Breast epithelium (tissue), 4 donors: ENCODE results near the gene TNK2. TPM values are rescaled to one million over a fixed set of nuclear protein-coding genes. Genes with fewer than 3 reads are reported as not detected.

Experiments used
- DNase-seq, 2 donors: peaks; one replicate each; pipeline ENCODE4 v3.0.0-alpha.2; 2019; ENCODE audit warnings: low spot score in 2 of 2
- H3K27ac ChIP-seq, 2 donors: fragments of 200-600 bp; sonication (generic) in 1 of 2; one replicate each; pipeline ENCODE4 v1.5.1; 2016 to 2019; ENCODE audit warnings: mild to moderate bottlenecking in 1 of 2
- H3K27me3 ChIP-seq, 2 donors: fragments of 200-600 bp; sonication (generic) in 1 of 2; one replicate each; pipeline versions ENCODE4 v1.5.1 to v1.6.0; 2017 to 2019; ENCODE audit warnings: control low read depth in 1 of 2, mild to moderate bottlenecking in 1 of 2
- H3K36me3 ChIP-seq: fragments of 200-600 bp; one replicate; pipeline ENCODE4 v1.5.1; 2019
- H3K4me1 ChIP-seq, 2 donors: fragments of 200-600 bp; sonication (generic); one replicate each; pipeline ENCODE4 v1.5.1; 2016 to 2019; ENCODE audit warnings: control low read depth in 1 of 2
- H3K4me3 ChIP-seq, 3 donors: fragments of 200-600 bp; sonication (generic); 1 replicate in 2 of 3; 2 replicates in 1 of 3; pipeline ENCODE4 v1.5.1; 2016 to 2019; ENCODE audit warnings: mild to moderate bottlenecking in 3 of 3, moderate library complexity in 2 of 3
- H3K9me3 ChIP-seq, 2 donors: fragments of 200-600 bp; sonication (generic) in 1 of 2; one replicate each; pipeline ENCODE4 v1.5.1; 2016 to 2019; ENCODE audit warnings: control low read depth in 1 of 2
- POLR2A ChIP-seq: fragments of 450-650 bp; IDR thresholded peaks from one replicate; pipeline ENCODE4 v1.6.1; 2016; ENCODE audit warnings: antibody characterized with exemption, mild to moderate bottlenecking, moderate library complexity
- POLR2AphosphoS5 ChIP-seq, 3 donors: sonication (generic); formaldehyde crosslinking; IDR thresholded peaks; one replicate each; pipeline ENCODE4 v1.6.1; 2017; ENCODE audit warnings: antibody characterized with exemption in 3 of 3
- intact Hi-C: fragments of 100-400 bp; cut with DNase I; formaldehyde crosslinking; loops from one replicate; pipeline ENCODE4 v1.15.1; 2023; ENCODE audit warnings: low total_unique reads
- total RNA-seq, 3 donors: library from RNA; depleted of rRNA; stranded (reverse); fragments of >200 nt; gene quantifications; one replicate each; pipeline ENCODE4 v1.1.0, GENCODE V29; 2016
- TF ChIP-seq, protein P1 (sequence below), 3 donors: fragments of 450-650 bp; IDR thresholded peaks; one replicate each; pipeline ENCODE4 v1.5.1; 2016 to 2017; ENCODE audit warnings: antibody characterized with exemption in 3 of 3, mild to moderate bottlenecking in 3 of 3, moderate library complexity in 3 of 3

The TNK2 gene
- total RNA-seq, 3 donors from 2014 or later = 13.1 to 28.7 (median 24.9) TPM

DNA sequence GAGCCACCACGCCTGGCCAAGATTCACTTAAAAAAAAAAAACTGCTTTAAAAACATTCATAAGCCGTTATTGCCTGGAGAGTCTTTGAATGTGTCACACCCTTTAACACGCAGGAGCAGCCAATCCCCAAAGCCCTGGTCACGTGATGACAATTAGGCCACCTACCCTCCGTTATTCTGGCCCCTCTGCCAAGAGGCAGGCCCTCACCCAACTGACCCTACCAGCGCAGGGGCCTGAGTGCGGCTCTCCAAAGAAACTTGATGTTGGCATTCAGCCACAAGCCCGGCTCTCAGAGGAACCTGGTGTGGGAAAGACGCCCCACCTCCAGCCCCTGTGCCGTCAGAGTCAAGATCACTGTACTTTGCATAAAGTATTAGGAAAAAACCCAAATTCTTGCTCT lies 85.1 kb downstream of the TNK2 start:
- no peak overlapping the region for H3K27ac ChIP-seq

GRCh38 chr3:195822131-195822696 lies 86.1 kb downstream of the TNK2 start:
- TF ChIP-seq POLR2AphosphoS5 (IDR thresholded peaks at IDR 0.05) = no peak
- H3K9me3 ChIP-seq = no peaks in the 10 kb centered on the region
- no peaks in the 10 kb centered on the region for H3K36me3 ChIP-seq
- DNase-seq = no peak
- peaks cover 0 to 3% of the 10 kb centered on the region in 2 donors for H3K27me3 ChIP-seq
- peaks cover 0 to 5% of the 10 kb centered on the region in 2 donors for H3K4me1 ChIP-seq
- no peak overlapping the region for H3K27ac ChIP-seq
- intact Hi-C loops = no loop called here
- H3K4me3 ChIP-seq = no peak overlapping the region

More for the DNA sequence above, 85.1 kb downstream of the TNK2 start:
- Histone ChIP-seq H3K9me3 (no peaks in the 10 kb centered on the region), H3K27me3 (peaks cover 0 to 3% of the 10 kb centered on the region in 2 donors), H3K4me1 (peaks cover 0 to 5% of the 10 kb centered on the region in 2 donors), H3K36me3 (no peaks in the 10 kb centered on the region), H3K4me3 (no peak overlapping the region)
- TF ChIP-seq, protein P1, sequence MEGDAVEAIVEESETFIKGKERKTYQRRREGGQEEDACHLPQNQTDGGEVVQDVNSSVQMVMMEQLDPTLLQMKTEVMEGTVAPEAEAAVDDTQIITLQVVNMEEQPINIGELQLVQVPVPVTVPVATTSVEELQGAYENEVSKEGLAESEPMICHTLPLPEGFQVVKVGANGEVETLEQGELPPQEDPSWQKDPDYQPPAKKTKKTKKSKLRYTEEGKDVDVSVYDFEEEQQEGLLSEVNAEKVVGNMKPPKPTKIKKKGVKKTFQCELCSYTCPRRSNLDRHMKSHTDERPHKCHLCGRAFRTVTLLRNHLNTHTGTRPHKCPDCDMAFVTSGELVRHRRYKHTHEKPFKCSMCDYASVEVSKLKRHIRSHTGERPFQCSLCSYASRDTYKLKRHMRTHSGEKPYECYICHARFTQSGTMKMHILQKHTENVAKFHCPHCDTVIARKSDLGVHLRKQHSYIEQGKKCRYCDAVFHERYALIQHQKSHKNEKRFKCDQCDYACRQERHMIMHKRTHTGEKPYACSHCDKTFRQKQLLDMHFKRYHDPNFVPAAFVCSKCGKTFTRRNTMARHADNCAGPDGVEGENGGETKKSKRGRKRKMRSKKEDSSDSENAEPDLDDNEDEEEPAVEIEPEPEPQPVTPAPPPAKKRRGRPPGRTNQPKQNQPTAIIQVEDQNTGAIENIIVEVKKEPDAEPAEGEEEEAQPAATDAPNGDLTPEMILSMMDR (IDR thresholded peaks at IDR 0.05) = no peak
- TF ChIP-seq POLR2A = no peak
- TF ChIP-seq POLR2AphosphoS5 (IDR thresholded peaks at IDR 0.05) = no peak
- DNase-seq = no peak
- intact Hi-C loops = no loop called here

DNA sequence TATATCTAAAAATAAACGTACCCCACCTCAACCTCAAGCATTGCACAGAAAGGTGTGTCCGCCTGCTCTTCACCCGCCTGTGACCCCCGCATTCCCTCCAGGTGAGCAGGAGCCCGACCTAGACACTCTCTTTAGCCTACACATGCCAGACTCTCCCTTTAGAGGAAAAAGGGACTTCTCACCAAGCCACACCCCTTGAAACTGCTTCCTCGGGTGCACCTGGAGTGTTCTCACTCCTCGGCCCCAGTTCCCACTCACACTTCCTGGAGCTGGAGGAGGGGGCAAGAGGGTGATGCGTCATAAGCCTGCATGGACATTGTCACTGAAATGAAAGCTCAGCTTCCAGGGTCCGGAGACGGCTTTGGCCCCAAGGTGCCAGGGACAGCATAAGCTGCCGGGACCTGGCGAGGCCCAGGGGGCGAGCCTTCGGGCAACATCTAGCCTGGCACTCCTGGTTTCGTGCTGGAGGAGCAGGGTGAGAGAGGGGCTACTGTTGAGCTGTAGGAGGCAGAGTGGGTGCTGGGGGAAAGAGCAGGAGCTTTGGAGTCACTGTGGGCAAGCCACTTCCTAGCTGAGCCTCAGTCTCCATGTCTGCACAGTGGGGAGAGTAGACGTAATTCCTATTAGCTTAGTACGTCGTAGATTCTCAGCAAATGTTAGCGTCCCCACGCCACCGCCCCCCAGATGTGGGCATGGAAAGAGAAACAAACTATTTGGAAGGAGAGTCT lies 86.8 kb downstream of the TNK2 start:
- intact Hi-C loops = no loop called here
- Histone ChIP-seq H3K27ac (no peak overlapping the region), H3K36me3 (no peaks in the 10 kb centered on the region), H3K27me3 (peaks cover 0 to 3% of the 10 kb centered on the region in 2 donors), H3K4me1 (peaks cover 0 to 5% of the 10 kb centered on the region in 2 donors), H3K9me3 (no peaks in the 10 kb centered on the region), H3K4me3 (no peak overlapping the region)
- DNase-seq = no peak
- no peak for TF ChIP-seq POLR2AphosphoS5 (IDR thresholded peaks at IDR 0.05)
- TF ChIP-seq POLR2A = no peak
- TF ChIP-seq, protein P1 (IDR thresholded peaks at IDR 0.05) = no peak

- H3K27me3 ChIP-seq = peaks cover 0 to 3% of the 10 kb centered on the region in 2 donors
- no peak for DNase-seq
- H3K4me3 ChIP-seq = no peak overlapping the region
- no peaks in the 10 kb centered on the region for H3K36me3 ChIP-seq
- TF ChIP-seq POLR2AphosphoS5 (IDR thresholded peaks at IDR 0.05) = no peak
- no peak for TF ChIP-seq POLR2A
- TF ChIP-seq, protein P1 (IDR thresholded peaks at IDR 0.05) = no peak
- H3K27ac ChIP-seq = no peak overlapping the region
- intact Hi-C loops = no loop called here
- H3K4me1 ChIP-seq = peaks cover 0 to 5% of the 10 kb centered on the region in 2 donors
- no peaks in the 10 kb centered on the region for H3K9me3 ChIP-seq
These were observed 87.5 kb downstream of the TNK2 start for GRCh38 chr3:195820901-195821300.

DNA sequence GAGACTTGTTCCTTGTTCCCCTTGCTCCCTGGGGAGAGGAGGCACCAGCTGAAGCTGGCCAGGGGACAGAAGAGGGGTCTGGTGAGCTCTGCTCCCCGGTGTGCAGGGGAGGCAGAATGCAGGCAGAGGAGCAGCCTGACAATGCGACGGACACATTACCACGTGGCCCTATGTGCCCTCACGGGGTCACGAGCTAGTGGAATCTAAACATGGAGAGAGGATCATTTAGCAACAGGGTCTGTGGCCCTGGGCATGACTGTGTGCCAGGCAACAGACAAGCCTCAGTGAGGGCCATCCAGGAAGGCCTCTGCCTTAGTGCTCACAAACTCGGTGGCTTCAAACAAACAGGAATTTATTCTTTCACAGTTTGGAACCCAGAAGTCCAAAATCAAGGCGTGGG lies 88.2 kb downstream of the TNK2 start:
- Histone ChIP-seq H3K9me3 (no peaks in the 10 kb centered on the region), H3K4me1 (peaks cover 0 to 5% of the 10 kb centered on the region in 2 donors), H3K27ac (no peak overlapping the region), H3K4me3 (no peak overlapping the region), H3K36me3 (no peaks in the 10 kb centered on the region), H3K27me3 (peaks cover 0 to 3% of the 10 kb centered on the region in 2 donors)
- DNase-seq = no peak
- TF ChIP-seq POLR2A = no peak
- intact Hi-C loops = no loop called here

DNA sequence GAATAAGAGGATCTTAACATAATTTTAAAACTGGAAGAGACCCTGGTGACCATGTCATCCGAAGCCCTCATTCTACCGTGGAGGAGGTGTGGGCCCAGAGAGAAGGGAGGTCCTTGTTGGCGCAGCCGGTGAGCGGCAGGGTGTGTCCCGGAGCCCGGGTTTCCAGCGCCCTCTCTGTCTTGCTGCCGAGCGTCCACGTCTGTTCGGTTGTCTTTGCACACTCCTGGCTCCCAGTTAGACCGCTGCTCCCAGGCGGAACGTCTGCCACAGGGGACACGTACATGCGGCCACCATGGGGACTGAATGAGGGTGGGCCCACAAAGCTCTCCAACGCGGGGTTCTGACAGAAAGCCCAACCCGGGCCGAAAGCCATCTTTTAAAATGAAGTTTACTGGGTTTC lies 90.0 kb downstream of the TNK2 start:
- Histone ChIP-seq H3K4me3 (no peak overlapping the region), H3K27me3 (peaks cover 0 to 3% of the 10 kb centered on the region in 2 donors), H3K9me3 (no peaks in the 10 kb centered on the region), H3K4me1 (peaks cover 0 to under 1% of the 10 kb centered on the region in 2 donors), H3K27ac (no peak overlapping the region), H3K36me3 (no peaks in the 10 kb centered on the region)
- peak in 1 of 2 donors; percentile 40 for DNase-seq
- intact Hi-C loops = no loop called here
- TF ChIP-seq, protein P1 (IDR thresholded peaks at IDR 0.05) = no peak
- TF ChIP-seq POLR2AphosphoS5 (IDR thresholded peaks at IDR 0.05) = no peak
- TF ChIP-seq POLR2A = no peak
